ENCODE measurements around the gene TMEM175.

- TF ChIP-seq, protein P1, sequence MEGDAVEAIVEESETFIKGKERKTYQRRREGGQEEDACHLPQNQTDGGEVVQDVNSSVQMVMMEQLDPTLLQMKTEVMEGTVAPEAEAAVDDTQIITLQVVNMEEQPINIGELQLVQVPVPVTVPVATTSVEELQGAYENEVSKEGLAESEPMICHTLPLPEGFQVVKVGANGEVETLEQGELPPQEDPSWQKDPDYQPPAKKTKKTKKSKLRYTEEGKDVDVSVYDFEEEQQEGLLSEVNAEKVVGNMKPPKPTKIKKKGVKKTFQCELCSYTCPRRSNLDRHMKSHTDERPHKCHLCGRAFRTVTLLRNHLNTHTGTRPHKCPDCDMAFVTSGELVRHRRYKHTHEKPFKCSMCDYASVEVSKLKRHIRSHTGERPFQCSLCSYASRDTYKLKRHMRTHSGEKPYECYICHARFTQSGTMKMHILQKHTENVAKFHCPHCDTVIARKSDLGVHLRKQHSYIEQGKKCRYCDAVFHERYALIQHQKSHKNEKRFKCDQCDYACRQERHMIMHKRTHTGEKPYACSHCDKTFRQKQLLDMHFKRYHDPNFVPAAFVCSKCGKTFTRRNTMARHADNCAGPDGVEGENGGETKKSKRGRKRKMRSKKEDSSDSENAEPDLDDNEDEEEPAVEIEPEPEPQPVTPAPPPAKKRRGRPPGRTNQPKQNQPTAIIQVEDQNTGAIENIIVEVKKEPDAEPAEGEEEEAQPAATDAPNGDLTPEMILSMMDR (IDR thresholded peaks at IDR 0.05) = no peak
- no peak for TF ChIP-seq ZFX (IDR thresholded peaks at IDR 0.05; ENCODE audit: borderline replicate concordance)
Measured at GRCh38 chr4:949656-950055, 17.4 kb downstream of the TMEM175 start.
